Stomach (tissue), 4 donors: Measurements from ENCODE around the gene GPC5.

ENCODE experiments used
- CTCF ChIP-seq, 7 experiments: fragments of 450-650 bp in 4 of 7; fragments of 200-600 bp in 3 of 7; sonication (generic) in 3 of 7; IDR thresholded peaks; one replicate each; pipeline ENCODE4 v1.5.1; 2016 to 2019; ENCODE audit warnings: antibody characterized with exemption in 7 of 7, control low read depth in 2 of 7, mild to moderate bottlenecking in 1 of 7
- EP300 ChIP-seq: sonication (generic); formaldehyde crosslinking; IDR thresholded peaks from one replicate; pipeline ENCODE4 v1.6.1; 2017; ENCODE audit warnings: antibody characterized with exemption
- POLR2A ChIP-seq, 4 donors: fragments of 450-650 bp; IDR thresholded peaks; one replicate each; pipeline ENCODE4 v1.6.1; 2016; ENCODE audit warnings: antibody characterized with exemption in 4 of 4, control low read depth in 2 of 4, mild to moderate bottlenecking in 1 of 4, moderate library complexity in 1 of 4
- POLR2AphosphoS5 ChIP-seq, 3 donors: sonication (generic); formaldehyde crosslinking; IDR thresholded peaks; one replicate each; pipeline ENCODE4 v1.6.1; 2016; ENCODE audit warnings: antibody characterized with exemption in 3 of 3

GRCh38 chr13:91714855-91715254 is 316.4 kb downstream of the GPC5 start:
- TF ChIP-seq CTCF (IDR thresholded peaks at IDR 0.05), result no peak
- TF ChIP-seq POLR2A (IDR thresholded peaks at IDR 0.05), result no peak
- TF ChIP-seq POLR2AphosphoS5 (IDR thresholded peaks at IDR 0.05), result no peak
- no peak for TF ChIP-seq EP300
